ENCODE measurements around the gene SVOP.
"Not testable (repeated sequence)": the region's sequence is repeated elsewhere in the genome, so short reads cannot be mapped to it uniquely, and the experiment has no call there.

Gene SVOP

GRCh38 chr12:109028624-109029023 lies 7.8 kb upstream of the SVOP start:
- DNase-seq: not testable (repeated sequence)

GRCh38 chr12:109027767-109028166 lies 6.9 kb upstream of the SVOP start:
- DNase-seq: no peak

- no peak for DNase-seq
Measured at GRCh38 chr12:109020146-109020795, 597 bp downstream of the SVOP start.

GRCh38 chr12:109018296-109018695 lies 2.6 kb downstream of the SVOP start:
- DNase-seq: no peak

GRCh38 chr12:109016978-109017377 lies 3.9 kb downstream of the SVOP start:
- DNase-seq: no peak

- DNase-seq: no peak
Measured at GRCh38 chr12:109016016-109016415, 4.9 kb downstream of the SVOP start.

- DNase-seq: no peak
Measured at GRCh38 chr12:109014984-109015765, 5.7 kb downstream of the SVOP start.

- no peak for DNase-seq
Measured at GRCh38 chr12:109010259-109010658, 10.6 kb downstream of the SVOP start.

GRCh38 chr12:109009766-109010165 lies 11.1 kb downstream of the SVOP start:
- DNase-seq: no peak

- DNase-seq: no peak
Measured at GRCh38 chr12:109004017-109004416, 16.9 kb downstream of the SVOP start.

- DNase-seq: no peak
Measured at GRCh38 chr12:108996320-108996719, 24.5 kb downstream of the SVOP start.

GRCh38 chr12:108995370-108995992 lies 25.4 kb downstream of the SVOP start:
- DNase-seq: no peak

GRCh38 chr12:108990103-108990502 lies 30.8 kb downstream of the SVOP start:
- not testable (repeated sequence) for DNase-seq

- no peak for DNase-seq
Measured at GRCh38 chr12:108989376-108989775, 31.5 kb downstream of the SVOP start.

GRCh38 chr12:108985750-108986149 lies 35.1 kb downstream of the SVOP start:
- DNase-seq: no peak

GRCh38 chr12:108983227-108983626 lies 37.6 kb downstream of the SVOP start:
- no peak for DNase-seq

GRCh38 chr12:108982621-108983219 lies 38.1 kb downstream of the SVOP start:
- no peak for DNase-seq

GRCh38 chr12:108981835-108982234 lies 39.0 kb downstream of the SVOP start:
- no peak for DNase-seq

GRCh38 chr12:108980831-108981618 lies 39.8 kb downstream of the SVOP start:
- DNase-seq: no peak

- DNase-seq: no peak
Measured at GRCh38 chr12:108977360-108977759, 43.5 kb downstream of the SVOP start.

- no peak for DNase-seq
Measured at GRCh38 chr12:108975024-108975593, 45.8 kb downstream of the SVOP start.

GRCh38 chr12:108973629-108974152 lies 47.2 kb downstream of the SVOP start:
- DNase-seq: no peak
